Measurements from ENCODE around the gene HMCES.

- TF ChIP-seq TAF1 (IDR thresholded peaks at IDR 0.05; ENCODE audit: low read depth) (no peak), RAD21 (IDR thresholded peaks at IDR 0.05; ENCODE audit: low read depth) (no peak), REST (IDR thresholded peaks at IDR 0.05; ENCODE audit: low read depth) (no peak), ZBTB7A (IDR thresholded peaks at IDR 0.05; ENCODE audit: low read depth) (no peak), USF1 (IDR thresholded peaks at IDR 0.05) (no peak), TEAD4 (IDR thresholded peaks at IDR 0.05) (no peak), EP300 (IDR thresholded peaks at IDR 0.05; ENCODE audit: borderline replicate concordance) (no peak), MAX (IDR thresholded peaks at IDR 0.05) (no peak), YY1 (IDR thresholded peaks at IDR 0.05; ENCODE audit: low read depth) (no peak), EGR1 (IDR thresholded peaks at IDR 0.05) (no peak), CEBPB (IDR thresholded peaks at IDR 0.05) (peak; percentile 40; the same call in 1 of the 2 replicates)
Measured at GRCh38 chr3:129257609-129258008, 21.1 kb upstream of the HMCES start.

Measured in Ishikawa (cell line).